Hepatocyte (in vitro differentiated cells): ENCODE data around the gene ZNF747. TPM values are rescaled to one million over a fixed set of nuclear protein-coding genes. Genes with fewer than 3 reads are reported as not detected.
A peak's percentile ranks its signal among the peaks of the same experiment; 100 is the strongest.

Source experiments
- DNase-seq: peaks from one replicate; pipeline ENCODE4 v3.0.0-alpha.2; 2016; ENCODE audit warnings: low spot score
- H2AFZ ChIP-seq: fragments of 200-600 bp; sonication (generic); 2 replicates; pipeline ENCODE4 v1.6.0; 2016; ENCODE audit warnings: antibody characterized with exemption, mild to moderate bottlenecking
- H3K27ac ChIP-seq: fragments of 200-600 bp; sonication (generic); 2 replicates; pipeline ENCODE4 v1.5.1; 2016; ENCODE audit warnings: mild to moderate bottlenecking
- H3K27me3 ChIP-seq: fragments of 200-600 bp; sonication (generic); 2 replicates; pipeline ENCODE4 v1.6.1; 2016
- H3K36me3 ChIP-seq: fragments of 200-600 bp; sonication (generic); replicated peaks from 2 replicates; pipeline ENCODE4 v1.5.1; 2016; ENCODE audit warnings: low read depth; ENCODE audit not compliant: insufficient read depth
- H3K4me1 ChIP-seq: fragments of 200-600 bp; sonication (generic); 2 replicates; pipeline ENCODE4 v1.5.1; 2016; ENCODE audit warnings: mild to moderate bottlenecking, moderate library complexity; ENCODE audit not compliant: insufficient read depth
- H3K4me2 ChIP-seq: fragments of 200-600 bp; sonication (generic); 2 replicates; pipeline ENCODE4 v1.6.0; 2016
- H3K4me3 ChIP-seq: fragments of 200-600 bp; sonication (generic); 2 replicates; pipeline ENCODE4 v1.5.1; 2016; ENCODE audit warnings: mild to moderate bottlenecking
- H3K79me2 ChIP-seq: fragments of 200-600 bp; sonication (generic); 2 replicates; pipeline ENCODE4 v1.6.0; 2017; ENCODE audit warnings: mild to moderate bottlenecking
- H3K9me2 ChIP-seq: fragments of 200-600 bp; sonication (generic); replicated peaks from 2 replicates; pipeline ENCODE4 v1.6.0; 2017; ENCODE audit warnings: mild to moderate bottlenecking; ENCODE audit not compliant: insufficient read depth
- H3K9me3 ChIP-seq: fragments of 200-600 bp; sonication (generic); 2 replicates; pipeline ENCODE4 v1.5.1; 2016; ENCODE audit warnings: low read depth, mild to moderate bottlenecking
- H4K20me1 ChIP-seq: fragments of 200-600 bp; sonication (generic); 2 replicates; pipeline ENCODE4 v1.6.0; 2016; ENCODE audit warnings: mild to moderate bottlenecking; ENCODE audit not compliant: insufficient read depth, poor library complexity, severe bottlenecking
- CTCF ChIP-seq: fragments of 200-600 bp; sonication (generic); IDR thresholded peaks from 2 replicates; pipeline ENCODE4 v1.5.1; 2016; ENCODE audit warnings: antibody characterized with exemption, mild to moderate bottlenecking; ENCODE audit not compliant: poor library complexity
- EZH2 ChIP-seq: fragments of 200-600 bp; sonication (generic); IDR thresholded peaks from 2 replicates; pipeline ENCODE4 v1.6.1; 2016; ENCODE audit warnings: antibody characterized with exemption, mild to moderate bottlenecking, borderline replicate concordance
- EZH2phosphoT487 ChIP-seq: fragments of 200-600 bp; sonication (generic); IDR thresholded peaks from one replicate; pipeline ENCODE4 v1.6.1; 2018; ENCODE audit warnings: antibody characterized with exemption, mild to moderate bottlenecking, low read depth, moderate library complexity; ENCODE audit not compliant: unreplicated experiment, severe bottlenecking
- WGBS: methylation state at CpG from one replicate; pipeline ENCODE4 v1.1.6; 2016; ENCODE audit warnings: low lambda C conversion rate; ENCODE audit errors: missing lambda C conversion rate; 5-methylcytosine and 5-hydroxymethylcytosine counted together
- polyA plus RNA-seq: library from polyadenylated mRNA; unstranded; fragments of >200 nt; fragmentation: Nextera tagmentation; extraction: Ambion mirVana; gene quantifications from 2 replicates; pipeline ENCODE4 v1.2.1, GENCODE V29; 2016
- total RNA-seq: library from RNA; depleted of rRNA; stranded (reverse); fragments of >200 nt; gene quantifications from 2 replicates; pipeline ENCODE4 v1.2.3, GENCODE V29; 2014

Gene ZNF747
- total and polyA plus RNA-seq, 2 experiments from 2014 or later, result 9.9 to 11.1 TPM

DNA sequence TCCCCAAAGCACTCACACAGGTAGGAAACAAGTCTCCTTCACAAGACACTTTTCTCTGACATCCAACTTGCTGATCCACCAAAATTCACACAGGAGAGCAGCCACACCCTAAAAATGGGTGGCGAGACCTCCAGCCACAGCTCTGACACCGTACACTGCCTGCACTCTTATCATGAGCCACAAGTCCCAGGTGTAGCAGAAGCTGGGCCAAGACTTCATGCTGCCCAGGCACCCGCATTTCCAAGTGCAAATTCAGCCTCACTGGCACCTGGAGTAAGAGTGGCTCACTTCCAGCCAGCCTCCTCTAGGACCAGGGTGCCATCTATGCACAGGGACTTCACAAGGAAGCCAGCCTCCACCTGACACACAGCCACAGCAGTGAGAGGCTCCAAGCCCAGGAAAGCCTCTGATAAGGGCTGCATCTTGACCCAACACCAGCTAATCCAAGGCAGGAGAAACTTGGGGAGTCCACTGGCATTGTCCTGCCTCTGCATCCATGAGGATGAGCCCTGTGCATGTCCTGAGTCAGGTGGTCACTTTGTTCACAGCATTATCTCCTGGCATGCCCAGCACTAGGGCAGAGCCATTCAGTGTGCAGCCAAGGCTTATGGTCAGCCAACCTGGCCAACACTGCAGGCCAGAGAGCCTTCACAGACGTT, 5.7 kb downstream of the ZNF747 start:
- no peak overlapping the region for H2AFZ ChIP-seq
- H3K9me2 ChIP-seq, result no peaks in the 10 kb centered on the region
- no peaks in the 10 kb centered on the region for H3K9me3 ChIP-seq
- H3K4me1 ChIP-seq, result peaks cover 16% of the 10 kb centered on the region
- no peaks in the 10 kb centered on the region for H3K36me3 ChIP-seq
- H3K4me2 ChIP-seq, result no peak overlapping the region
- H4K20me1 ChIP-seq, result no peaks in the 10 kb centered on the region
- TF ChIP-seq CTCF, result no peak
- no peak for TF ChIP-seq EZH2
- no peak for TF ChIP-seq EZH2phosphoT487
- 85% methylated on average over 4 of the region's 4 CpGs for WGBS
- no peak for DNase-seq
- H3K79me2 ChIP-seq, result peaks cover 25% of the 10 kb centered on the region
- H3K4me3 ChIP-seq, result no peak overlapping the region
- peak overlapping the region; percentile 100 for H3K27ac ChIP-seq
- no peaks in the 10 kb centered on the region for H3K27me3 ChIP-seq

GRCh38 chr16:30527635-30528178, 7.0 kb downstream of the ZNF747 start:
- Histone ChIP-seq H3K4me1 (peaks cover 9% of the 10 kb centered on the region), H3K27me3 (no peaks in the 10 kb centered on the region), H2AFZ (peak overlapping the region; percentile 47), H3K9me3 (no peaks in the 10 kb centered on the region), H3K4me3 (no peak overlapping the region), H4K20me1 (no peaks in the 10 kb centered on the region), H3K79me2 (peaks cover 12% of the 10 kb centered on the region), H3K36me3 (no peaks in the 10 kb centered on the region), H3K9me2 (no peaks in the 10 kb centered on the region), H3K27ac (peak overlapping the region; percentile 100), H3K4me2 (peak overlapping the region; percentile 72)
- WGBS, result 34% methylated on average over 14 of the region's 14 CpGs
- DNase-seq, result no peak
- TF ChIP-seq CTCF, result no peak

GRCh38 chr16:30526823-30527634, 7.6 kb downstream of the ZNF747 start:
- Histone ChIP-seq H3K9me2 (no peaks in the 10 kb centered on the region), H3K4me2 (peak overlapping the region; percentile 86), H3K36me3 (no peaks in the 10 kb centered on the region), H4K20me1 (no peaks in the 10 kb centered on the region), H3K4me1 (peaks cover 11% of the 10 kb centered on the region), H3K9me3 (no peaks in the 10 kb centered on the region), H3K4me3 (peak overlapping the region; percentile 74), H3K27me3 (no peaks in the 10 kb centered on the region), H3K79me2 (peaks cover 8% of the 10 kb centered on the region), H2AFZ (peak overlapping the region; percentile 89), H3K27ac (peak overlapping the region; percentile 100)
- TF ChIP-seq EZH2phosphoT487 (no peak), CTCF (peak; percentile 31)
- under 1% methylated on average over 38 of the region's 79 CpGs for WGBS
- DNase-seq, result peak; percentile 99
